HFF-Myc (cell line): Measurements from ENCODE around the gene C1QTNF6.

Source experiments
- DNase-seq: peaks from one replicate; pipeline ENCODE4 v3.0.0-alpha.2; 2011; ENCODE audit warnings: low read depth; ENCODE audit errors: extremely low read depth
- H3K4me3 ChIP-seq: replicated peaks from 2 replicates; pipeline ENCODE4 v1.5.1; 2011; ENCODE audit warnings: low read depth, mild to moderate bottlenecking, control low read depth, low read length
- TF ChIP-seq, protein P1 (sequence below): IDR thresholded peaks from 2 replicates; pipeline ENCODE4 v1.5.1; 2012; ENCODE audit warnings: mild to moderate bottlenecking, low read depth, low read length, control low read depth; ENCODE audit errors: missing control alignments

The C1QTNF6 gene

DNA sequence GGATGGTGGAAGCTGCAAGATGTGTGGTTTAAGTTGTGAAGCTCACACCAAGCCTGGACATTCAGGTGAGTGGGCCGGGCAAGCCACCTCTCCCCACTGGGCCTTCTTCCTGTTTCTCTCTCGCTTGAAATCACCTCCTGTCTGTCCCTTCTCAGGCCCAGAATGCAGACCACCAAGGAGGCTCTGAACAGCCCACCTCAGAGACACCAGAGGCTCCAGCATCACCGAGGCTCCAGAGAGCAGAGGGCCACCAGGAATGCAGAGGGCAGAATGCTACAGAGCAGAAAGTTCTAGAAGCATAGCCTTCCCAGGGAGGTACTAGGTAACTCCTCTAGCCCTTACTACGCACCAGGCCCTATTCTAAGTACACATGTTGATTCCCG is 23.6 kb downstream of the C1QTNF6 start:
- no peak for DNase-seq
- TF ChIP-seq, protein P1, sequence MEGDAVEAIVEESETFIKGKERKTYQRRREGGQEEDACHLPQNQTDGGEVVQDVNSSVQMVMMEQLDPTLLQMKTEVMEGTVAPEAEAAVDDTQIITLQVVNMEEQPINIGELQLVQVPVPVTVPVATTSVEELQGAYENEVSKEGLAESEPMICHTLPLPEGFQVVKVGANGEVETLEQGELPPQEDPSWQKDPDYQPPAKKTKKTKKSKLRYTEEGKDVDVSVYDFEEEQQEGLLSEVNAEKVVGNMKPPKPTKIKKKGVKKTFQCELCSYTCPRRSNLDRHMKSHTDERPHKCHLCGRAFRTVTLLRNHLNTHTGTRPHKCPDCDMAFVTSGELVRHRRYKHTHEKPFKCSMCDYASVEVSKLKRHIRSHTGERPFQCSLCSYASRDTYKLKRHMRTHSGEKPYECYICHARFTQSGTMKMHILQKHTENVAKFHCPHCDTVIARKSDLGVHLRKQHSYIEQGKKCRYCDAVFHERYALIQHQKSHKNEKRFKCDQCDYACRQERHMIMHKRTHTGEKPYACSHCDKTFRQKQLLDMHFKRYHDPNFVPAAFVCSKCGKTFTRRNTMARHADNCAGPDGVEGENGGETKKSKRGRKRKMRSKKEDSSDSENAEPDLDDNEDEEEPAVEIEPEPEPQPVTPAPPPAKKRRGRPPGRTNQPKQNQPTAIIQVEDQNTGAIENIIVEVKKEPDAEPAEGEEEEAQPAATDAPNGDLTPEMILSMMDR = no peak
- no peak overlapping the region for H3K4me3 ChIP-seq

DNA sequence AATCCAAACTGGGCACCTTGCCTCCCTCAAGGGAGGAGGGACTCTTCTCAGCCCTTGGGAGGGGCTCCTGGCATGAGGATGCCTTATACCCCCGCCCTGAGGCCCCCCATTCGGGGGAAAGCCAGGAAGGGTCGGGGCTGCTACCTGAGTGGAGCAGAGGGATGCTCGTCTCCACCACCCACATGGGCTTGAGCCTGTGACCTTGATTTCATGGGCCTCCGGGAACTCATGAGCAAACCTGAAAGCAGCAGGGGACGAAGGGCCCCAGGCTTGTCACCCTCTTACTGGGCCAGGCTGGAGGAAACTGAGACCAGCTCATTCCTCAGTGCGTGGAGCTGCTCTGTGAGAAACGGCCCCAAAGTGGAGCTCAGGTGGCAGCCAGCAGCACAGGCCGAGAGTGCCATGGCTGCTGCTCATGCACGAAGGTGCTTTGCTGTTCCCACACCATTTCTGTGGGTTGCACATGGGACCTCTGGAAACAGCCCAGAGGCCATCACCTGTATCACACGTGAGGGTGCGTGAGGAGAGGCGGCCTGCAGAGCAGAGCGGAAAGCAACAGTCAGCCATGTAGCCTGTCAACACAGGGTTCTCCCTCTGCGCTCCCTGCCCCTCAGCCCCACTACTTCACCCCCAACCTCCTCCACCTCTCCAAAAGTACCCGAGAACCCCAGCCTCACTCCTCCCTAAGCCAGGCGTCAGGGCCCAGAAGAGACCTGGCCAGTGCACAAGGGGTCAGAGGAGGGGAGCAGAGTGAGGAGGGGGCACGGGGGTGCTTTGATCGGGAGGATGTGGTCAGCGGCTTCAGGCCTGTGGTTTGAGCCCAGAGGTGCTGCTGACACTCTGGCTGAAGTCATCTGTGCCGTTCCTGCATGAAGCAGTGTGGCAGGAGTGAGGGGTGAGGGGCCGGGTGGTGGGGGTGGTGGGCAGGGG is 24.2 kb downstream of the C1QTNF6 start:
- TF ChIP-seq, protein P1 = no peak
- DNase-seq = no peak
- no peak overlapping the region for H3K4me3 ChIP-seq

DNA sequence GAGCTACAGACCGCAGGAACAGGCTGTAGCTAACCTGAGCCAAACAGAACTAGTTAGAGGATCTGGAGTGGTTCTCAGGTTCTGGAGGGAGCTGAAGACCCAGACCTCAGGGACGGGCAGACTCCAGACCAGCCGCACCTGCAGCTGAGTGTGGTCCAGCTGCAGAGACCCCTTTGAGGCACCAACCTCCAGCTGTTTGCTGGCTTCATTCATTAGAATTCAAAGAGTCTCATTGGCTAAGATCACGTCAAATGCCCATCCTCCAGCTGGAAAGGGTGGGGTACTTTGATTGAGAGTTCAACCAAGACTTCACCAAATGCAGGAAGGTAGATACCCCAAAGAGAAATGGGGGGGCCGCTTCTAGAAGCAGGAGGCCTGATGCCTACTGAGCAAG is 25.0 kb downstream of the C1QTNF6 start:
- TF ChIP-seq, protein P1 = no peak
- H3K4me3 ChIP-seq = no peak overlapping the region
- DNase-seq = no peak

DNA sequence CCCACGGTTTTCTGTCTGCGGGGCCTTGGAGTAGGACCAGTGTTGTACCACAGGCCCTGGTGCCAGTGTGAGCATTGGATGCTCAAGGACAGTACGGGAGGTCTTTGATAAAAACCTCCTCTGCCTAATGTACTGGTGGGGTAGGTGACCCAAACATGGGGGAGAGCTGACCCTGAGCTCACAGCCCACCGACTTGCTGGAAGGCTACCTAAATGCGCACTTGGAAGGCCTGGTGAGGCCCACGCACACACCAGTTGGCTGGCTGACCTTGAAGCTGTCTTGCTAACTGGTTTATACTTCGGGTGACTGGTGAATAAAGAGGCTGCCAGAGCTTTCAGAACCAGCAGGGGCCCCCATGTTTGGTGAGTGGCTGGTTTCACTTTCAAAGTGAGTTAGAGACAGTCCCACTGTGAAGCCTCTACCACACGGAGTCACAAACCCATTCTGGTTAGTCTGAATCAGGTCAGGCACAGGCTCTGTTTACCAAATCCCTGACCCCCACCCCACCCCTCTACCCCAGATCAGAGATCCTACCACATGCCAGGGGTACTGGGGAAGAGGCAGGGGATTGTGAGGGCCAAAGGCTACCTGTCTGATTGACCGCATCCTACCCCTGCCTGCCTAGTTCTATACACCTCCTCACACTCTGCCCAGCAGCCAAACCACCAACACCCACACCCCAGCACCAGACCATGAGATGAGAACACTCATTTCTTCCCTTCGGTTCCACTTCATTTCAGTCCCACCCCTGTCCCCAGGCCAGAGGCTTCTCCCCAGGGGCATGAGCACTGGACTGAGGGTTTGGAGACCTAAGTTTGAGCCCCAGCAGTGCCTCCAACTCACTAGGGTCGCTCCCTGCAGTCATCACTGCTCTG is 25.6 kb downstream of the C1QTNF6 start:
- H3K4me3 ChIP-seq = no peak overlapping the region
- no peak for DNase-seq
- TF ChIP-seq, protein P1 = no peak

DNA sequence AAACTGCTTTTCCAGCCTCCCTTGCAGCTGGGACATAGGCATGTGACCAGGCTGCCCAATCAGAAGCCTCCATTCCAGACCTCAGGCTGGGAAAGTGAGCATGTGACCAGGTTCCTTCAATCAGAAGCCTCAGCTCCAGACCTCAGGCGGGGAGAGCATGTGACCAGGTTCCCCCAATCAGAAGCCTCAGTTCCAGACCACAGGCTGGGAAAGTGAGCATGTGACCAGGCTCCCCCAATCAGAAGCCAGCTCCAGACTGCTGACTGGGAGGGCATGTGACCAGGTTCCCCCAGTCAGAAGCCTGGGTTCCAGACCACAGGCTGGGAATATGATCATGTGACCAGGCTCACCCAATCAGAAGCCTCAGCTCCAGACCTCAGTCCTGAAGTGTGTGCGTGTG is 26.6 kb downstream of the C1QTNF6 start:
- TF ChIP-seq, protein P1 = no peak
- DNase-seq = no peak
- H3K4me3 ChIP-seq = no peak overlapping the region

DNA sequence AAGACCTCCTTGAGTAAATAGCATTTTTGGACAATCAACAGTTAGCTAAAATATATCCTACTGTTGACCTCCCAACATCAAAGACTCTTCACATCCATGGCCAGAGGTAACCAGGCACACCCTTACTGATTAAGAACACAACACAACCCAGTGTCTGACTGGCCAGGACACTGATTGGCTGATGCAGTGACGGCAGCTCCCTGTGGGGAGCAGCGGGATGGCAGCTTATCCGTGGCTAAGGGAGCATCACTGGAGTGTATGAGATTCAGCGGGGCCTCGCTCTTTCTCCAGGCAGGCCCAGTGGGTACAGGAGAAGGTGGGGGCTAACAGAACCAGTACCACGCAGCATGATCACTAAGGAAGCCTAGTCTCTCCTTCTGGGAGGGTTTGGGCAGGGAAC is 28.0 kb downstream of the C1QTNF6 start:
- no peak for DNase-seq
- TF ChIP-seq, protein P1 = no peak
- no peak overlapping the region for H3K4me3 ChIP-seq
